Upper lobe of left lung (tissue), 6 donors: ENCODE data around the gene NSUN4. TPM values are rescaled to one million over a fixed set of nuclear protein-coding genes. Genes with fewer than 3 reads are reported as not detected.
A peak's percentile ranks its signal among the peaks of the same experiment; 100 is the strongest.

Experiments used
- ATAC-seq, 2 donors: fragments of 200-7000 bp; cut with Tn5 transposase; one replicate each; pipeline ENCODE4 v1.9.1; 2022; ENCODE audit warnings: mild to moderate bottlenecking in 2 of 2, moderate library complexity in 2 of 2; ENCODE audit not compliant: low FRiP score in 2 of 2
- DNase-seq, 2 donors: peaks; one replicate each; pipeline ENCODE4 v3.0.0-alpha.2; 2019 to 2020
- H3K27ac ChIP-seq, 4 donors: fragments of 200-600 bp; sonication (generic); one replicate each; pipeline ENCODE4 v1.5.1; 2016 to 2019
- H3K27me3 ChIP-seq, 4 donors: fragments of 200-600 bp; sonication (generic); one replicate each; pipeline ENCODE4 v1.5.1; 2017 to 2019
- H3K36me3 ChIP-seq, 4 donors: fragments of 200-600 bp; sonication (generic); one replicate each; pipeline ENCODE4 v1.5.1; 2016 to 2019
- H3K4me1 ChIP-seq, 4 donors: fragments of 200-600 bp; sonication (generic); one replicate each; pipeline ENCODE4 v1.5.1; 2018 to 2019
- H3K4me3 ChIP-seq, 4 donors: fragments of 200-600 bp; sonication (generic); one replicate each; pipeline ENCODE4 v1.5.1; 2017 to 2019; ENCODE audit warnings: mild to moderate bottlenecking in 2 of 4, moderate library complexity in 1 of 4
- H3K9me3 ChIP-seq, 4 donors: fragments of 200-600 bp; sonication (generic); one replicate each; pipeline ENCODE4 v1.5.1; 2018 to 2019
- EP300 ChIP-seq, 4 donors: sonication (generic); formaldehyde crosslinking; IDR thresholded peaks; one replicate each; pipeline ENCODE4 v1.5.1; 2017; ENCODE audit warnings: antibody characterized with exemption in 4 of 4, control low read depth in 2 of 4
- POLR2A ChIP-seq, 4 donors: fragments of 450-650 bp; IDR thresholded peaks; one replicate each; pipeline ENCODE4 v1.5.1; 2016 to 2017; ENCODE audit warnings: antibody characterized with exemption in 4 of 4, mild to moderate bottlenecking in 2 of 4
- POLR2AphosphoS5 ChIP-seq, 2 donors: sonication (generic); formaldehyde crosslinking; IDR thresholded peaks; one replicate each; pipeline ENCODE4 v1.5.1; 2017; ENCODE audit warnings: antibody characterized with exemption in 2 of 2
- WGBS, 2 donors: methylation state at CpG; one replicate each; pipeline ENCODE4 v1.1.5; 2017 to 2018; 5-methylcytosine and 5-hydroxymethylcytosine counted together
- total RNA-seq, 6 donors: library from RNA; depleted of rRNA in 4 of 6; stranded (reverse); fragments of >200 nt in 4 of 6; gene quantifications; one replicate each; pipeline versions ENCODE4 v1.1.0 to v1.2.1, GENCODE V29; 2016 to 2021
- TF ChIP-seq, protein P1 (sequence below), 6 experiments: fragments of 450-650 bp in 4 of 6; fragments of 200-600 bp in 2 of 6; sonication (generic) in 2 of 6; IDR thresholded peaks; one replicate each; pipeline ENCODE4 v1.5.1; 2016 to 2019; ENCODE audit warnings: antibody characterized with exemption in 6 of 6
- donor health status: DM: no; HTN: no; CAD: no; lungs with moderate emphysema.
- donor health status: DM: no; HTN: yes; CAD: no; lungs with severe emphysema.

The NSUN4 gene
- total RNA-seq, 6 donors from 2014 or later: 25.1 to 28.4 (median 26.7) TPM

DNA sequence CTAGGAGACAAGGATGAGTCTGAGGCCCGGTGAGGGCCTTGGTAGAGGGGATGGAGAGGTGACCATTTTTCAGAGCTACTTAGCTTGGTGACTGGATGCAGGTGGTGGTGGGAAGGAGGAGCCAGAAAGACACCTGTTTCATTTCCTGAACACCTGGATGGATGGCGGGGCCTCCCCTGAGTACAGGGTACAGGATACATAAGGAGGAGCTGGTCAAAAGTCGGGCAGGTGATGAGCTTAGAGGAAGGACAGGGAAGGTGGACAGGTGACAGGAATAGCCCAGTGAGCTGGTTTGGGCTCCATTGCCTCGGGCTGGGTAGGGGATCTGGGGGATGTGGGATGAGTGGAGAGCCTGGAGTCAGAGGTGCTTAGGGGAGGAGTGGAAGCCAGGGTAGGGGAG, 59.8 kb downstream of the NSUN4 start:
- H3K36me3 ChIP-seq: peaks cover 0 to under 1% (median 0%) of the 10 kb centered on the region in 4 donors
- 83 to 87% methylated on average over 4 of the region's 4 CpGs for WGBS, 2 donors
- no peaks in the 10 kb centered on the region for H3K27me3 ChIP-seq
- no peak for DNase-seq
- TF ChIP-seq, protein P1, sequence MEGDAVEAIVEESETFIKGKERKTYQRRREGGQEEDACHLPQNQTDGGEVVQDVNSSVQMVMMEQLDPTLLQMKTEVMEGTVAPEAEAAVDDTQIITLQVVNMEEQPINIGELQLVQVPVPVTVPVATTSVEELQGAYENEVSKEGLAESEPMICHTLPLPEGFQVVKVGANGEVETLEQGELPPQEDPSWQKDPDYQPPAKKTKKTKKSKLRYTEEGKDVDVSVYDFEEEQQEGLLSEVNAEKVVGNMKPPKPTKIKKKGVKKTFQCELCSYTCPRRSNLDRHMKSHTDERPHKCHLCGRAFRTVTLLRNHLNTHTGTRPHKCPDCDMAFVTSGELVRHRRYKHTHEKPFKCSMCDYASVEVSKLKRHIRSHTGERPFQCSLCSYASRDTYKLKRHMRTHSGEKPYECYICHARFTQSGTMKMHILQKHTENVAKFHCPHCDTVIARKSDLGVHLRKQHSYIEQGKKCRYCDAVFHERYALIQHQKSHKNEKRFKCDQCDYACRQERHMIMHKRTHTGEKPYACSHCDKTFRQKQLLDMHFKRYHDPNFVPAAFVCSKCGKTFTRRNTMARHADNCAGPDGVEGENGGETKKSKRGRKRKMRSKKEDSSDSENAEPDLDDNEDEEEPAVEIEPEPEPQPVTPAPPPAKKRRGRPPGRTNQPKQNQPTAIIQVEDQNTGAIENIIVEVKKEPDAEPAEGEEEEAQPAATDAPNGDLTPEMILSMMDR (IDR thresholded peaks at IDR 0.05): no peak
- TF ChIP-seq EP300 (IDR thresholded peaks at IDR 0.05) (no peak), POLR2A (IDR thresholded peaks at IDR 0.05) (no peak), POLR2AphosphoS5 (IDR thresholded peaks at IDR 0.05) (no peak)
- H3K9me3 ChIP-seq: no peaks in the 10 kb centered on the region
- peaks cover 13 to 18% (median 17%) of the 10 kb centered on the region in 4 donors for H3K4me1 ChIP-seq
- no peak overlapping the region for H3K27ac ChIP-seq
- H3K4me3 ChIP-seq: no peak overlapping the region
- no peak for ATAC-seq

DNA sequence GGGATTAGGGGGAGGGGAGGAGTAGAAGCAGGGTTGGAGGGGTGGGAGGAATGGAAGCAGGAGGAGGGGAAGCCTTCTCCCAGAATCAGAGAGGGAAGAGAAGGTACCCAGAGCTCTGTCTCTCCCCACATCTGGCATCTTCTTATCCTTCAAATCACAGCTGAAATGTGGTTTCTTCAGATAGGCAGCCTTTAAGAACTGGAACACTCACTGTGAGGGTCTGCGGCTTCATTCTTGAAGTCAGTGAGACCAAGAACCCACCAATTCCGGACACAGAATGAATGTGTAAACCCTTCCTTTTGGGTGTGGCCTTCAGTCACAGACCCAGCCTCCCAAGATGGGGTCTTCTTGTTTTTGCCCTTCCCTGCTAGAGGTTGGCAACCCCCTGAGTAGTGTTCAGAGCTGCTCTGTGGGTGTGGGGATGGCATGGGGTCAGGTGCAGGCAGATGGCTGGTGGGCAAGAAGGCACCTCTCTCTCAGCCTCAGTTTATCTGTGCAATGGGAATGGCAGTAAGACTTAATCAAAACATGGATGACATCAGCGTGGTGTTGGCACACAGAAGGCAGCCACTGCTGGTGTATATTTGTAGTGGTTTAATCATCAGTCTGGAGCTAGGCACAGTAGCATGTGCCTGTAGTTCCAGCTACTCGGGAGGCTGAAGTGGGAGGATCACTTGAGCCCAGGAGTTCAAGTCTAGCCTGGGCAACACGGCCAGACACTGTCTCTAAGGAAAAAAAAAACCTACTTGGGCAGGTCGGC, 60.7 kb downstream of the NSUN4 start:
- Histone ChIP-seq H3K9me3 (no peaks in the 10 kb centered on the region), H3K27me3 (no peaks in the 10 kb centered on the region), H3K4me1 (peaks cover 14 to 22% (median 16%) of the 10 kb centered on the region in 4 donors), H3K27ac (peak overlapping the region in 3 of 4 donors; percentile 42 to 62 (median 49)), H3K4me3 (no peak overlapping the region), H3K36me3 (peaks cover 0 to 5% (median 0%) of the 10 kb centered on the region in 4 donors)
- DNase-seq (no peak), ATAC-seq (no peak)
- TF ChIP-seq POLR2A (IDR thresholded peaks at IDR 0.05): no peak
- WGBS, 2 donors: 59 to 67% methylated on average over 6 of the region's 6 CpGs

DNA sequence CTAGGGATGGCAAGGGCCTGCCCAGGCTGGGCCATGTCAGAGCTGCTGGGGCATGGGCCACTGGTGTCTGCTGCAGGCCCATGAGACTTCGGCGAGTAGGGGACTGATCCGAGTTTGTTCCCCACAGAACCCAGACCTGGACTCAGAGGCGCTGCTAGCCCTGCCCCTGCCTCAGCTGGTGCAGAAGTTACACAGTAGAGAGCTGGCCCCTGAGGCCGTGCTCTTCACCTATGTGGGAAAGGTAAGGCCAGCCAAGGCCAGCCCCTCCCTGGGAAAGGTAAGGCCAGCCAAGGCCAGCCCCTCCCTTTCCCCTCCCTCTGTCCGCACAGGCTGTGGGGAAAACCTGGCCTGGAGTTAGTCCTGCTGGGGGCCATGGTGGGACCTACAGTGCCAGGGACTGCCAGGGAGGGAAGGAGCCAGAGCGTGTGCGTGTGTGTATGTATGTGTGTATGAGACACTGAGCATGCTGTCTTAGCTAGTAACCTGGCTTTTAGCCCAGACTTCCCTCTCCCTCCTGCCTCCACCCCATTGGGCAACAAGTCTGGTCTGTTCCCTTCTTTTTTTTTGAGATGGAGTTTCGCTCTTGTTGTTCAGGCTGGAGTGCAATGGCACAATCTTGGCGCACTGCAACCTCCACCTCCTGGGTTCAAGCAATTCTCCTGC, 61.5 kb downstream of the NSUN4 start:
- WGBS, 2 donors: 35 to 45% methylated on average over 8 to 10 of the region's 10 CpGs
- TF ChIP-seq, protein P1 (IDR thresholded peaks at IDR 0.05): no peak
- TF ChIP-seq POLR2A (IDR thresholded peaks at IDR 0.05) (peak in 2 of 4 donors; percentile 25 to 29), POLR2AphosphoS5 (IDR thresholded peaks at IDR 0.05) (peak in 1 of 2 donors; percentile 67), EP300 (IDR thresholded peaks at IDR 0.05) (no peak)
- peaks cover 0 to 5% (median 0%) of the 10 kb centered on the region in 4 donors for H3K36me3 ChIP-seq
- ATAC-seq (peak; percentile 81 to 94), DNase-seq (peak in 1 of 2 donors; percentile 92)
- H3K27me3 ChIP-seq: no peaks in the 10 kb centered on the region
- peaks cover 19 to 29% (median 21%) of the 10 kb centered on the region in 4 donors for H3K4me1 ChIP-seq
- no peaks in the 10 kb centered on the region for H3K9me3 ChIP-seq
- peak overlapping the region in 3 of 4 donors; percentile 42 to 62 (median 49) for H3K27ac ChIP-seq
- H3K4me3 ChIP-seq: peak overlapping the region in 1 of 4 donors; percentile 8

GRCh38 chr1:46403916-46404315, 63.3 kb downstream of the NSUN4 start:
- no peak overlapping the region for H3K27ac ChIP-seq
- H3K4me3 ChIP-seq: no peak overlapping the region
- no peaks in the 10 kb centered on the region for H3K27me3 ChIP-seq
- peaks cover 19 to 29% (median 21%) of the 10 kb centered on the region in 4 donors for H3K4me1 ChIP-seq
- H3K36me3 ChIP-seq: peaks cover 0 to 11% (median 3%) of the 10 kb centered on the region in 4 donors
- no peaks in the 10 kb centered on the region for H3K9me3 ChIP-seq
- WGBS, 2 donors: 96 to 98% methylated on average over 5 of the region's 5 CpGs
- ATAC-seq (no peak), DNase-seq (no peak)
- no peak for TF ChIP-seq POLR2A (IDR thresholded peaks at IDR 0.05)
- TF ChIP-seq, protein P1 (IDR thresholded peaks at IDR 0.05): no peak
- TF ChIP-seq EP300 (IDR thresholded peaks at IDR 0.05): no peak
- no peak for TF ChIP-seq POLR2AphosphoS5 (IDR thresholded peaks at IDR 0.05)

DNA sequence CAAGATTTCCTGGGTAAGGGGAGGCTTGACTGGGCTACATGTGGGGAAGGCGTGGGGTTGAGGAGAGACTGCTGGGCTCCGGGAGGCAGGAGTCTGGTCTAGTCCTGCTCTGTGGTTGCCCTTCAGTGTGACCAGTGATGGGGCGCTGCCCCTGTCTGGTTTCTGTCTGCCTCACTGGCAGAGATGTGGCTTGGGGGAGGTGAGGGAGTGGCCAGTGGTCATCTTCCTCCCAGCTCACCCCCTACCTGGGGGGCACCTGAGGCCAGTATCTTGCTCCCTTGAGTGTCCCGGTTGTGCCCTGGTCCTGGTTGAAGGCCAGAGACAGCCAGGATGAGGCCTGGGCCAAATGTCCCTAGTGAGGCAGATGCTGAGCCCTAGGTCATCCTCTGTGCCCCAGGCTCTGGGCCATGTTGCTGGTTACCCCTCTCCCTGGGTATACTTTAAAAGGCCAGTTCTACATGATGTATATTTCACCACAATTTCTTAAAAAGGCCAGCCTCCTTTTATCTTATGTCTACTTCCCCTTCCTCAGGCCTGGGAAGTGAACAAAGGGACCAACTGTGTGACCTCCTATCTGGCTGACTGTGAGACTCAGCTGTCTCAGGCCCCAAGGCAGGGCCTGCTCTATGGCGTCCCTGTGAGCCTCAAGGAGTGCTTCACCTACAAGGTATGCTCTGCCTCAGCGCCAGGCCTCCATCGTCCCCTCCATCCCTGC, 64.0 kb downstream of the NSUN4 start:
- H3K27ac ChIP-seq: no peak overlapping the region
- no peak for ATAC-seq
- WGBS, 2 donors: 95 to 99% methylated on average over 4 to 6 of the region's 7 CpGs
- H3K9me3 ChIP-seq: no peaks in the 10 kb centered on the region
- H3K36me3 ChIP-seq: peaks cover 0 to 14% (median 3%) of the 10 kb centered on the region in 4 donors
- no peak for TF ChIP-seq POLR2AphosphoS5 (IDR thresholded peaks at IDR 0.05)
- TF ChIP-seq EP300 (IDR thresholded peaks at IDR 0.05): no peak
- TF ChIP-seq POLR2A (IDR thresholded peaks at IDR 0.05): no peak
- TF ChIP-seq, protein P1 (IDR thresholded peaks at IDR 0.05): no peak
- peaks cover 19 to 29% (median 21%) of the 10 kb centered on the region in 4 donors for H3K4me1 ChIP-seq
- no peaks in the 10 kb centered on the region for H3K27me3 ChIP-seq
- H3K4me3 ChIP-seq: no peak overlapping the region
- no peak for DNase-seq
